HL-60 (cell line): ENCODE data around the gene RBCK1.
A peak's percentile ranks its signal among the peaks of the same experiment; 100 is the strongest.

ENCODE experiments used
- DNase-seq, 2 experiments: peaks; one replicate each; pipeline ENCODE4 v3.0.0-alpha.2; 2010 to 2020; ENCODE audit warnings: low read depth in 1 of 2, low spot score in 1 of 2
- H3K27ac ChIP-seq: fragments of 250-450 bp; sonication (Bioruptor Pico); replicated peaks from 2 replicates; pipeline ENCODE4 v1.5.1; 2020; ENCODE audit warnings: mild to moderate bottlenecking, moderate library complexity
- H3K27me3 ChIP-seq: fragments of 250-450 bp; sonication (Bioruptor Pico); 2 replicates; pipeline ENCODE4 v1.5.1; 2021; ENCODE audit warnings: mild to moderate bottlenecking, moderate library complexity; ENCODE audit not compliant: insufficient read depth, poor library complexity, severe bottlenecking
- H3K4me3 ChIP-seq: replicated peaks from 2 replicates; pipeline ENCODE4 v1.5.1; 2011; ENCODE audit warnings: mild to moderate bottlenecking, control low read depth, low read length; ENCODE audit not compliant: insufficient read depth
- CTCF ChIP-seq: IDR thresholded peaks from one replicate; pipeline ENCODE4 v1.5.1; 2011; ENCODE audit warnings: low read length, control low read depth, inconsistent platforms; ENCODE audit not compliant: insufficient read depth
- GABPA ChIP-seq: IDR thresholded peaks from 2 replicates; pipeline ENCODE4 v1.6.1; 2012; ENCODE audit warnings: low read depth
- POLR2AphosphoS5 ChIP-seq: IDR thresholded peaks from 2 replicates; pipeline ENCODE4 v1.6.1; 2012; ENCODE audit warnings: low read depth
- REST ChIP-seq: IDR thresholded peaks from 2 replicates; pipeline ENCODE4 v1.6.1; 2012; ENCODE audit warnings: low read depth; ENCODE audit not compliant: insufficient replicate concordance
- SPI1 ChIP-seq: IDR thresholded peaks from 2 replicates; pipeline ENCODE4 v1.6.1; 2012; ENCODE audit warnings: low read depth, mild to moderate bottlenecking, borderline replicate concordance

Gene RBCK1

DNA sequence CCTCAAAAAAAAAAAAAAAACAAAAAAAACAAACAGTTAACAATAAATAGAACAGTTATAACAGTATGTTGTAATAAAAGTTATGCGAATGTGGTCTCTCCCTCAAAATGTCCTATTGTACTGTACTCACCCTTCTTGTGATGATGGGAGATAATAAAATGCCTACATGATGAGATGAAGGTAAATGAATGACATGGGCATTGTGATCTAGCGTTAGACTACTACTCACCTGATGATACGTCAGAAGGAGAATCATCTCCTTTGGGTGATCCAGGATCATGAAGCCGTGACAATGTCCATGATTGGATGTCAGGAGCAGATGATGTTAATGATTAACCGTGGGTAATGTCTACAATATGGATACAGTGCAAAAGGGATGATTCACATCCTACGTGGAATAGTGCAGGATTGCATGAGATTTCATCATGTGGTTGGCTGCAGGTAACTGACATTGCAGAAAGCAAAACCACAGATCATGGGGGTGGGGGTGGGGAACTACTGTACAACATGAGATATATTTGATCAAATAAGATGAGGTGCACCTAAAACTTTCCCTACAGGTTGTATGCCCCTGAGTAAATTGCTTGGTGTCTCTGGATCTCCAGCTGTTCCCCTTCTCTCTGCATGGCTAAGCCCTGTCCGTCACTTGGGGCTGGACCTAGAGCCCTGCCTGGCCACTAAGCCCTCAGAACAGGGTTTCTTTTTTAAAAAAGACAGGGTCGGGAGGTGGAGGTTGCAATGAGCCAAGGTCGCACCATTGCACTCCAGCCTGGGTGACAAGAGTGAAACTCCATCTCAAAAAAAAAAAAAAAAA, 6.2 kb upstream of the RBCK1 start:
- H3K27me3 ChIP-seq = no peaks in the 10 kb centered on the region
- H3K27ac ChIP-seq = no peak overlapping the region
- peak in 1 of 2 experiments; percentile 25 for DNase-seq
- no peak for TF ChIP-seq SPI1
- no peak for TF ChIP-seq POLR2AphosphoS5
- no peak for TF ChIP-seq GABPA
- no peak for TF ChIP-seq CTCF
- no peak for TF ChIP-seq REST
- no peak overlapping the region for H3K4me3 ChIP-seq

DNA sequence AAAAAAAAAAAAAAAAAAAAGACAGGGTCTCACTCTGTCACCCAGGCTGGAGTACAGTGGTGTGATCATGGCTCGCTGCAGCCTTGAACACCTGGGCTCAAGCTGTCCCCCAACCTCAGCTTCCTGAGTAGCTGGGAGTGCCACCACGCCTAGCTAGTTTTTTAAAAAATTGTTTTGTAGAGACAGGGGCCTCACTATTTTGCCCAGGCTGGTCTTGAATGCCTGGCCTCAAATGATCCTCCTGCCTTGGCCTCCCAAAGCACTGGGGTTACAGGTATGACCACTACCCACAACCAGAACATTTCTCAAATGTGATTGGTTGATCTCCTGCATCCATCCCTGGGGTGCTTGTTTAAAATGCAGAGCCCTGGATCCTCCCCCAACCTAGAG, 5.6 kb upstream of the RBCK1 start:
- Histone ChIP-seq H3K4me3 (no peak overlapping the region), H3K27ac (no peak overlapping the region), H3K27me3 (no peaks in the 10 kb centered on the region)
- DNase-seq = no peak
- no peak for TF ChIP-seq CTCF
- no peak for TF ChIP-seq POLR2AphosphoS5

DNA sequence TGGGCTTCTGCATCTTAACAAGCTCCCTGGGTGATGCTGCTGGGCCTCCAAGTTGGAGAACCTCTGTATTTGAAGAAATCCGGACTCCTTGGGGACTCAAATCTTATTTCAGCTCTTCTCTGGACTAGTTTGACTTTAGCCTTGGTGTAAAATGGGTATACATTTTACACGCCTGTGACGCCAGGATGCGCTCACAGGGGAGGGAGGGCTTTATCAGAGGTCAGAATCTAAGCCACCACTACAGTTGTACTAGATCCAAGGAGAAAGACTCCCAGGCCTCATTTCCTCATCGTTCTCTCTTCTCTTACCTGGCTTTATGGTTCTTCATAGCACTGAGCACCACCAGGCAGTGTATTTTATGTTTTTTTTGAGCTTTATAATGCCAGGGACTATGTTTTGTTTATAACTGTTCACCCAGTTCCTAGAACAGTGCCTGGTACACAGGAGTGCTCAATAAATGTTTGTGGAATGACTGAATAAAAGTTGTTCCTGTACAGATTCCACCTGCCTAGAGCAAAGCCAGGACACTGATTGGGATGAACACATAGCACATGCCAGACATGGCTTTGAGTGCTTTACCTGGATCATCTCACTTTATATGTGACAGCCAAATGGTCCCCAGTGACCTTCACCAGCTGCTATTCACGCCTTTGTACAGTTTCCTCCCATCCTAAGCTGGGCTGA, 5.1 kb upstream of the RBCK1 start:
- TF ChIP-seq POLR2AphosphoS5 = no peak
- no peak for TF ChIP-seq REST
- no peak for TF ChIP-seq GABPA
- no peak for TF ChIP-seq SPI1
- no peak for TF ChIP-seq CTCF

More for the DNA sequence above, 5.1 kb upstream of the RBCK1 start:
- no peaks in the 10 kb centered on the region for H3K27me3 ChIP-seq
- DNase-seq = no peak
- H3K27ac ChIP-seq = no peak overlapping the region
- no peak overlapping the region for H3K4me3 ChIP-seq
